PFSK-1 (cell line): ENCODE results near the gene APBB1IP.

Source experiments
- FOXP2 ChIP-seq: optimal IDR thresholded peaks from 2 replicates; pipeline ENCODE3; 2011; ENCODE audit warnings: borderline replicate concordance, control low read depth, inconsistent platforms; ENCODE audit not compliant: insufficient read depth; ENCODE audit errors: extremely low read length, extremely low read depth
- POLR2AphosphoS5 ChIP-seq: IDR thresholded peaks from 2 replicates; pipeline ENCODE4 v1.6.1; 2012; ENCODE audit warnings: low read depth, mild to moderate bottlenecking, control low read depth, low read length, moderate library complexity
- SIN3A ChIP-seq: IDR thresholded peaks from 2 replicates; pipeline ENCODE4 v1.6.1; 2012; ENCODE audit warnings: mild to moderate bottlenecking, low read length, moderate library complexity, borderline replicate concordance; ENCODE audit not compliant: insufficient read depth
- TAF1 ChIP-seq: IDR thresholded peaks from 2 replicates; pipeline ENCODE4 v1.6.1; 2012; ENCODE audit warnings: low read length, control low read depth, borderline replicate concordance; ENCODE audit not compliant: insufficient read depth
- TF ChIP-seq, protein P1 (sequence below), 2 experiments: IDR thresholded peaks; 2 replicates each; pipeline versions ENCODE4 v1.6.1 to v1.8.0; 2011 to 2012; ENCODE audit warnings: low read depth in 2 of 2, low read length in 2 of 2, control low read depth in 1 of 2, inconsistent platforms in 1 of 2, mild to moderate bottlenecking in 1 of 2, moderate library complexity in 1 of 2; ENCODE audit not compliant: insufficient read depth in 1 of 2

Gene APBB1IP

DNA sequence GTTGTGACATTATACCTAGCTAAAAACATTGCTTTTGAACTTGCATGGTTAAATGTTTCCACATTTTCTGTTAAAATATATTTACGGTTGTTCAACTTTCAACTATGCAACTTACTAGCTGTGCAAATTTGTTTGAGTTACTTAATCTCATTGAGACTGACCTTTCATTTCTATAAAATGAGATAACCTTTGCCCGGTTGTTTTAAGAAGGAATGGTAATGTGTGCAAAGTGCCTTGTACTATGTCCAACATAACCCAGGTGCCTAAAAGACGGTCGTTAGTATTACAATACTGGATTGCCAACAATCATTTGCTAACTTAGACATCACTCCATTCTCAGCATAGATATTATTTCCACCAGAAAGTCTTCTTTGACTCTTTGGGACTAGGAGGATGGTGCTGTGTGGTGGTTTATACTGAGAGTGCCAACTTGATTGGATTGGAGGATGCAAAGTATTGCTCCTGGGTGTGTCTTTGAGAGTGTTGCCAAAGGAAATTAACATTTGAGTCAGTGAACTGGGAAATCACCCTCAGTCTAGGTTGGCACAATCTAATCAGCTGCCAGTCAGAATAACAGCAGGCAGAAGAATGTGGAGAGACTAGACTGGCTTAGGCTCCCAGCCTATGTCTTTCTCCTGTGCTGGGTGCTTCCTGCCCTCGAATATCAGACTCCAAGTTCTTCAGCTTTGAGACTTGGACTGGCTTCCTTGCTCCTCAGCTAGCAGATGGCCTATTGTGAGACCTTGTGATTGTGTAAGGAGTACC lies 174.2 kb downstream of the APBB1IP start:
- TF ChIP-seq TAF1 (no peak), SIN3A (no peak), POLR2AphosphoS5 (no peak), FOXP2 (no peak)
- TF ChIP-seq, protein P1, sequence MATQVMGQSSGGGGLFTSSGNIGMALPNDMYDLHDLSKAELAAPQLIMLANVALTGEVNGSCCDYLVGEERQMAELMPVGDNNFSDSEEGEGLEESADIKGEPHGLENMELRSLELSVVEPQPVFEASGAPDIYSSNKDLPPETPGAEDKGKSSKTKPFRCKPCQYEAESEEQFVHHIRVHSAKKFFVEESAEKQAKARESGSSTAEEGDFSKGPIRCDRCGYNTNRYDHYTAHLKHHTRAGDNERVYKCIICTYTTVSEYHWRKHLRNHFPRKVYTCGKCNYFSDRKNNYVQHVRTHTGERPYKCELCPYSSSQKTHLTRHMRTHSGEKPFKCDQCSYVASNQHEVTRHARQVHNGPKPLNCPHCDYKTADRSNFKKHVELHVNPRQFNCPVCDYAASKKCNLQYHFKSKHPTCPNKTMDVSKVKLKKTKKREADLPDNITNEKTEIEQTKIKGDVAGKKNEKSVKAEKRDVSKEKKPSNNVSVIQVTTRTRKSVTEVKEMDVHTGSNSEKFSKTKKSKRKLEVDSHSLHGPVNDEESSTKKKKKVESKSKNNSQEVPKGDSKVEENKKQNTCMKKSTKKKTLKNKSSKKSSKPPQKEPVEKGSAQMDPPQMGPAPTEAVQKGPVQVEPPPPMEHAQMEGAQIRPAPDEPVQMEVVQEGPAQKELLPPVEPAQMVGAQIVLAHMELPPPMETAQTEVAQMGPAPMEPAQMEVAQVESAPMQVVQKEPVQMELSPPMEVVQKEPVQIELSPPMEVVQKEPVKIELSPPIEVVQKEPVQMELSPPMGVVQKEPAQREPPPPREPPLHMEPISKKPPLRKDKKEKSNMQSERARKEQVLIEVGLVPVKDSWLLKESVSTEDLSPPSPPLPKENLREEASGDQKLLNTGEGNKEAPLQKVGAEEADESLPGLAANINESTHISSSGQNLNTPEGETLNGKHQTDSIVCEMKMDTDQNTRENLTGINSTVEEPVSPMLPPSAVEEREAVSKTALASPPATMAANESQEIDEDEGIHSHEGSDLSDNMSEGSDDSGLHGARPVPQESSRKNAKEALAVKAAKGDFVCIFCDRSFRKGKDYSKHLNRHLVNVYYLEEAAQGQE (IDR thresholded peaks at IDR 0.05; ENCODE audit: insufficient read depth in 1 of 2, low read depth in 2 of 2, low read length in 2 of 2): no peak
